CD8-positive, alpha-beta memory T cell (primary cell): ENCODE measurements around the gene MOG. TPM values are rescaled to one million over a fixed set of nuclear protein-coding genes. Genes with fewer than 3 reads are reported as not detected.

Experiments used
- CTCF ChIA-PET: fragments of 350-600 bp; sonication (Branson Sonifier 250); formaldehyde crosslinking; loops from one replicate; lab custom pipeline; 2021; ENCODE audit warnings: antibody characterized with exemption; lab: Charles Lee
- POLR2A ChIA-PET: fragments of 350-600 bp; sonication (Branson Sonifier 250); formaldehyde crosslinking; loops from one replicate; lab custom pipeline; 2021; ENCODE audit warnings: antibody characterized with exemption; lab: Charles Lee
- DNase-seq, 5 donors: peaks; one replicate each; pipeline versions ENCODE4 v3.0.0 to v3.0.0-alpha.2; 2020 to 2022; ENCODE audit warnings: mixed read lengths in 1 of 5
- H3K27ac ChIP-seq: one replicate; pipeline ENCODE4 v1.7.0; 2013; ENCODE audit warnings: low read depth, mild to moderate bottlenecking, low read length, moderate library complexity
- H3K27me3 ChIP-seq: 2 replicates; pipeline ENCODE4 v1.7.0; 2013; ENCODE audit warnings: low read length, mild to moderate bottlenecking; ENCODE audit not compliant: insufficient read depth, poor library complexity, severe bottlenecking
- H3K36me3 ChIP-seq: 2 replicates; pipeline ENCODE4 v1.7.0; 2013; ENCODE audit warnings: mild to moderate bottlenecking, low read length, moderate library complexity; ENCODE audit not compliant: insufficient read depth
- H3K4me1 ChIP-seq: 2 replicates; pipeline ENCODE4 v1.7.0; 2013; ENCODE audit warnings: mild to moderate bottlenecking, low read length, moderate library complexity; ENCODE audit not compliant: insufficient read depth
- H3K4me3 ChIP-seq: 2 replicates; pipeline ENCODE4 v1.7.0; 2013; ENCODE audit warnings: mild to moderate bottlenecking, low read length
- H3K9me3 ChIP-seq: 2 replicates; pipeline ENCODE4 v1.7.0; 2013; ENCODE audit warnings: mild to moderate bottlenecking, low read length
- H3K27ac Mint-ChIP-seq, 8 donors: one replicate each; pipeline ENCODE4 v1.8.0; 2020 to 2021; ENCODE audit warnings: mixed read lengths in 8 of 8, mild to moderate bottlenecking in 6 of 8, inconsistent platforms in 3 of 8, moderate library complexity in 3 of 8
- H3K27me3 Mint-ChIP-seq, 2 donors: one replicate each; pipeline ENCODE4 v1.8.0; 2020 to 2021; ENCODE audit warnings: mixed read lengths in 2 of 2, mild to moderate bottlenecking in 1 of 2, moderate library complexity in 1 of 2
- H3K36me3 Mint-ChIP-seq, 3 donors: one replicate each; pipeline ENCODE4 v1.8.0; 2020 to 2021; ENCODE audit warnings: mixed read lengths in 3 of 3, inconsistent platforms in 1 of 3, mild to moderate bottlenecking in 1 of 3
- H3K4me1 Mint-ChIP-seq, 3 donors: one replicate each; pipeline ENCODE4 v1.8.0; 2020 to 2021; ENCODE audit warnings: mixed read lengths in 3 of 3, inconsistent platforms in 1 of 3, mild to moderate bottlenecking in 1 of 3
- H3K4me3 Mint-ChIP-seq, 7 donors: one replicate each; pipeline ENCODE4 v1.8.0; 2020 to 2021; ENCODE audit warnings: mixed read lengths in 7 of 7, mild to moderate bottlenecking in 6 of 7, moderate library complexity in 4 of 7, inconsistent platforms in 2 of 7
- H3K9me3 Mint-ChIP-seq, 5 donors: one replicate each; pipeline ENCODE4 v1.8.0; 2020 to 2022; ENCODE audit warnings: mixed read lengths in 5 of 5, mild to moderate bottlenecking in 3 of 5, moderate library complexity in 2 of 5, inconsistent platforms in 1 of 5
- polyA plus RNA-seq: library from polyadenylated mRNA; unstranded; fragments of 300-500 nt; fragmentation: Illumina TruSeq; gene quantifications from one replicate; pipeline ENCODE4 v1.2.3, GENCODE V29; 2021
- total RNA-seq, 2 experiments: library from RNA; stranded (reverse); gene quantifications; one replicate each; pipeline ENCODE4 v1.2.3, GENCODE V29; 2021

Gene MOG
- total and polyA plus RNA-seq, 3 experiments from 2014 or later: not detected

DNA sequence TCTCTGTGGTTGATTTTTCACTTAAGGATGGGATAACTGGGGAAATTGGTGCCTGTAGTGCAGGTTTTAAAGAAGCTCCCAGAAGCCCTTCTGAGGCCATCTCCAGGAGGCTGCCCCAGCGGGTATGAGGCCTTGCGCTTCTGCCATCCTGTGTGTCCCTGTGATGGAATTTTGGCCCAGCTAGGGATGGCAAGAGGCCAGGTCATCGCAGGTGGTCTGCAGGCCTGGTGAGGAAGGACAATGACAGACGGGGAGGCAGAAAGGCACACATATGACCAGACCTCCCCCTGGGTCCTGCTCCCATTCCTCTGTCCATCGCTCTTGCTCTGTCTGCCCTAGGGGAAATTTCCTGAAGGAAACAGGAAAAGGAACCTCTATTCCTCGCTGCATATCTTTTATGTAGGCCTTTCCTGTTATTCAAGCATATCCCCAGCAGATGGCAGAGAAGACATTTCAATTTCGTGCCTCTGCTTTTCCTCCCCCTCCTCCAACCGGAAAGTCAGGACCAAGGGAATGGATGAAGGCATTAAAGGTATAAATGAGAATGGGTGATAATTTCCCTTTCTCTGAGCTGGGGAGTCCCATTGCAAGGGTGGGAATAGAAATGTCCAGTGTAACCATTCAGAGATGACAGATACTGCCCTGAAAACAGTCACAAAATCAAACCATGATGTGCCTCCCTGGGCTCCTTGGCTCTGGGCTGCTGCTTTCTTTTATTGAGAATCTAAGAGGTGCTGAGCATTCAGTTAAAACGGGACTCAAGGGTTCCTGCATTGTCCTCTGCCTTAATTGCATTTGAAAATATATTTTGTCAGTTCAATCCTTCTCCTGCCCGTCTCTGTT, 48.7 kb downstream of the MOG start:
- Histone ChIP-seq H3K4me3 (no peak overlapping the region), H3K36me3 (no peaks in the 10 kb centered on the region), H3K4me1 (peaks cover 45% of the 10 kb centered on the region), H3K27me3 (no peaks in the 10 kb centered on the region), H3K9me3 (no peaks in the 10 kb centered on the region), H3K27ac (no peak overlapping the region)
- H3K9me3 Mint-ChIP-seq: no peaks in the 10 kb centered on the region
- ChIA-PET CTCF (interaction anchor here (1.0 to 5.7 kb wide), 9 partner anchors 11 to 129 kb away, joined by 3 to 56 read pairs (median 4); partner anchors contain the start of gene ZFP57), POLR2A (no interaction called here)
- H3K4me3 Mint-ChIP-seq: peak overlapping the region in 4 of 7 donors; percentile 4 to 72 (median 50)
- H3K4me1 Mint-ChIP-seq: peaks cover 30 to 57% (median 51%) of the 10 kb centered on the region in 3 donors
- peaks cover 18 to 34% of the 10 kb centered on the region in 2 donors for H3K27me3 Mint-ChIP-seq
- no peaks in the 10 kb centered on the region for H3K36me3 Mint-ChIP-seq
- DNase-seq: peak in 1 of 5 donors; percentile 52
- H3K27ac Mint-ChIP-seq: peak overlapping the region in 7 of 8 donors; percentile 30 to 81 (median 70)

DNA sequence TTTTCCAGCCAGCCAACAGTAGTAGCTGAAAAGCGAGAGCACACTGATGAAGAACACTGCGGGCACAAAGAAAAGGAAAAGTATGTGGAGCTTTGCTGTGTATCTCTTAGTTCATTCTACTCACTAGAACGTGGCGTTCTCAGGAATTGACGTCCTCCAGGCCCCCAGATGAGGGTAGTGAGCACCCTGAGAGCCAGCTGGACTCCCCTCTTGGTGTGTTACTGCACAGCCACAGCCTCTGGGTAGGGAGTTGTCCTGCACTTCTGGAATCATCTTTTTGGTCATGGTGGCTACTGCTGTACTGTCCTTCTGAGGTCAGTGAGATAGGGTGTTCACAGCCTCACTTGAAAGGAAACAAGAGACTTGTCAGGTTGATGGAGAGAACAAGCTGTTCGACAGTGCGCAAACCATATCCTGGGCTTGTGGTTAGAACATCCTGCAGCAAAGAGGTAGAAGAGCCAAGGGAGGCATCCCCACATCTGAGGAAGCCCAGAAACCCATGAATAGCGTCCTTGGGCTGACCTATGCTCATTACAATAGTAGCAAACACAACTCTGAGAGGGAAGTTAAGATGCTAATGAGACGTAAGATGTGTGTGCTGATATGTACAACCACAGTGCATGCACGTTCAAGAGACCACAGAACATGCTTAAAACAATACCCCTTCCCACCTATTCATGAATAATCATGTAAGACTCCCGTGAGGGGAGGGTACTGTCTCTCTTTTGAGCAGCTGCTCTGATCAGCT, 51.7 kb downstream of the MOG start:
- peak overlapping the region; percentile 72 for H3K4me3 ChIP-seq
- H3K4me3 Mint-ChIP-seq: peak overlapping the region; percentile 60 to 89 (median 80)
- no peaks in the 10 kb centered on the region for H3K36me3 ChIP-seq
- H3K27ac Mint-ChIP-seq: peak overlapping the region; percentile 51 to 95 (median 88)
- no peaks in the 10 kb centered on the region for H3K9me3 Mint-ChIP-seq
- H3K36me3 Mint-ChIP-seq: no peaks in the 10 kb centered on the region
- H3K4me1 ChIP-seq: peaks cover 70% of the 10 kb centered on the region
- peak; percentile 49 to 93 (median 82) for DNase-seq
- H3K27me3 ChIP-seq: no peaks in the 10 kb centered on the region
- ChIA-PET POLR2A (interaction anchor here (0.6 to 1.6 kb wide), 9 partner anchors 14 to 258 kb away, joined by 3 to 11 read pairs (median 5); no protein-coding TSS in a partner anchor), CTCF (interaction anchor here (1.1 to 5.7 kb wide), 12 partner anchors 14 to 127 kb away, joined by 3 to 56 read pairs (median 4); partner anchors contain the start of gene HLA-F)
- H3K9me3 ChIP-seq: no peaks in the 10 kb centered on the region
- H3K4me1 Mint-ChIP-seq: peaks cover 43 to 80% (median 76%) of the 10 kb centered on the region in 3 donors
- peaks cover 9 to 10% of the 10 kb centered on the region in 2 donors for H3K27me3 Mint-ChIP-seq
- H3K27ac ChIP-seq: peak overlapping the region; percentile 5

DNA sequence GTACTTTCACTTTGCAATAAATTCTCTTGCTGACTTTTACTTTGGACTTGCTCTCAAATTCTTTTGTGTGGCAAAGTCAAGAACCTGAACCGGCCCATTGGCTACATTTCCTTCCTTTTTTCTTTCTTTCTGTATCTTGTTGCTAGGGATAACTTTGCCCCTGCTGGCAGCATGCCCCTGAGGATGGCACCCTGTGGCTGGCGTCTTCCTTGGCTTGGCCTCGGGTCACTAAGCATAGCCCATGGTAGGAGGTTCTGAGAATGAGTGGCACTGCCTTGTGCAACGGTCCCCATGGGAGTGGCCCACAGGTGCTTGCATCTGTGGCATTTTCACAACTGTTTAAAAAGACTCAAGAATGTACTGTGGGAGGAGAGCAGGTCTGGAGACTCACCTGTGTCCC, 52.3 kb downstream of the MOG start:
- Histone ChIP-seq H3K27me3 (no peaks in the 10 kb centered on the region), H3K36me3 (no peaks in the 10 kb centered on the region), H3K9me3 (no peaks in the 10 kb centered on the region), H3K4me3 (peak overlapping the region; percentile 72), H3K4me1 (peaks cover 70% of the 10 kb centered on the region), H3K27ac (no peak overlapping the region)
- peaks cover 43 to 80% (median 76%) of the 10 kb centered on the region in 3 donors for H3K4me1 Mint-ChIP-seq
- CTCF ChIA-PET: interaction anchor here (1.1 to 5.7 kb wide), 10 partner anchors 13 to 125 kb away, joined by 3 to 56 read pairs (median 4); partner anchors contain the start of gene HLA-F
- POLR2A ChIA-PET: interaction anchor here (0.6 to 1.6 kb wide), 5 partner anchors 17 to 59 kb away, joined by 3 to 10 read pairs (median 8); no protein-coding TSS in a partner anchor
- no peaks in the 10 kb centered on the region for H3K36me3 Mint-ChIP-seq
- DNase-seq: no peak
- no peaks in the 10 kb centered on the region for H3K9me3 Mint-ChIP-seq
- H3K4me3 Mint-ChIP-seq: peak overlapping the region; percentile 60 to 89 (median 80)
- H3K27me3 Mint-ChIP-seq: peaks cover 3 to 5% of the 10 kb centered on the region in 2 donors
- peak overlapping the region; percentile 51 to 95 (median 88) for H3K27ac Mint-ChIP-seq

DNA sequence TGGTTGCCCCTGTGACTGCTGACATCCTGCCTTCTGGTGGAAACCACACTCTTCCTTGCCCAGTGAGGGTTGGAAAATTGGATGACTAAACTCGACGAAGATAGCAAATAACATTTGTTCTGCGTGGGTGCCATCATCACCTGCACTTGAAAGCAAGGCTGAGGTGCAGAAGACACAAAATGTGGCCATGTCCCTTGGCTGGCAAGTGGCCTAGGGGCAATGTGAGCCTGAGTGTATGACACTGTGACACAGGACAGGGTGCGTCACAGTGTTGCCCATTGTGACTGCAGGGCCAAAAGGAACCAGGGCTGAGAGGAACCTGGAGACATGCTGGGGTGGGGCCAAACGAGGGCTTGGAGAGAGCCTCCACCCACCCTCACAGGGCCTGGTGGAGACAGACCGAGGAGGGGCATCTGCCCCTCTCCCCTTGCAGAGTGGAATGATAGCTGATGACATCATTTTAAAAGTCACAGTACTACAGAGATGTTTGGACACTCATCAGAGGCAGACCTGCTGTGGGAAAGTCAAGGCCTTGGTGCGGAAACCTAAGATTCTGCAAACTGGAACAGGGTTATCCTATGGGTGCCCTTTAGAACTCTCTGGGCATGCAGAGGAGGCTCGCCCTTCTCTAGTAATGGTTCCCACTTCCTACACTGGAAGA, 53.5 kb downstream of the MOG start:
- CTCF ChIA-PET: interaction anchor here (1.0 to 3.0 kb wide), 6 partner anchors 11 to 124 kb away, joined by 3 to 13 read pairs (median 3); partner anchors contain the start of gene HLA-F
- DNase-seq: no peak
- Histone ChIP-seq H3K36me3 (no peaks in the 10 kb centered on the region), H3K4me3 (peak overlapping the region; percentile 6), H3K27me3 (no peaks in the 10 kb centered on the region), H3K27ac (no peak overlapping the region), H3K4me1 (peaks cover 70% of the 10 kb centered on the region), H3K9me3 (no peaks in the 10 kb centered on the region)
- Mint-ChIP-seq H3K9me3 (no peaks in the 10 kb centered on the region), H3K27me3 (peaks cover 0 to 5% of the 10 kb centered on the region in 2 donors), H3K4me1 (peaks cover 43 to 80% (median 79%) of the 10 kb centered on the region in 3 donors), H3K36me3 (no peaks in the 10 kb centered on the region), H3K4me3 (peak overlapping the region in 6 of 7 donors; percentile 44 to 71 (median 50)), H3K27ac (peak overlapping the region in 6 of 8 donors; percentile 48 to 87 (median 74))
- POLR2A ChIA-PET: no interaction called here

DNA sequence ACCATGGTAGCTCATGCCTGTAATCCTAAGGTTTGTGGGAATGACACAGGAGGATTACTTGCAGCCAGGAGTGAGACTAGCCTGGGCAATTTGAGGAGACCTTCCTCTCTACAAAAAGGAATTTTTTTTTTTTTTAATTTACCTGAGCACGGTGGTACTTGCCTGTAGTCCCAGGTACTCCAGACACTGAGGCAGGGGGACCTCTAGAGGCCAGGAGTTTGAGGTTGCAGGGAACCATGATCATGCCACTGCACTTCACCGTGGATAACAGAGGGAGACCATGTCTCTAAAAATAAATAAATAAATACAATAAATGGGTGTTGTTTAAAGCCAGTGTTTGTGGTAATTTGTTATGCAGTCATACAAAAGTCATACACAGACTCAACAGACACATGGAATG, 64.0 kb downstream of the MOG start:
- H3K4me3 Mint-ChIP-seq: peak overlapping the region in 1 of 7 donors; percentile 81
- Histone ChIP-seq H3K9me3 (no peaks in the 10 kb centered on the region), H3K27me3 (no peaks in the 10 kb centered on the region), H3K4me1 (peaks cover 33% of the 10 kb centered on the region), H3K4me3 (no peak overlapping the region), H3K36me3 (peaks cover 19% of the 10 kb centered on the region), H3K27ac (no peak overlapping the region)
- peaks cover 9 to 30% (median 17%) of the 10 kb centered on the region in 3 donors for H3K36me3 Mint-ChIP-seq
- peak in 2 of 5 donors; percentile 46 to 59 for DNase-seq
- ChIA-PET CTCF (interaction anchor here (1.5 to 1.9 kb wide), 2 partner anchors 10 to 18 kb away, joined by 3 to 4 read pairs; no protein-coding TSS in a partner anchor), POLR2A (interaction anchor here (0.7 kb wide), 1 partner anchor 22 kb away, joined by 5 read pairs; no protein-coding TSS in a partner anchor)
- peaks cover 29 to 30% (median 29%) of the 10 kb centered on the region in 3 donors for H3K4me1 Mint-ChIP-seq
- H3K27ac Mint-ChIP-seq: peak overlapping the region in 1 of 8 donors; percentile 98
- peaks cover 0 to 10% of the 10 kb centered on the region in 2 donors for H3K27me3 Mint-ChIP-seq
- no peaks in the 10 kb centered on the region for H3K9me3 Mint-ChIP-seq

Other genes with a start within 250 kb of the MOG start
- not detected for gene OR12D1, start 242.2 kb upstream of the MOG start, total RNA-seq
- gene OR12D1, start 242.2 kb upstream of the MOG start, polyA plus RNA-seq: not detected
- gene OR10C1, start 217.8 kb upstream of the MOG start, total RNA-seq: not detected
- gene OR10C1, start 217.8 kb upstream of the MOG start, polyA plus RNA-seq: not detected
- gene OR11A1, start 200.0 kb upstream of the MOG start, total RNA-seq: not detected
- not detected for gene OR11A1, start 200.0 kb upstream of the MOG start, polyA plus RNA-seq
- not detected for gene OR2H1, start 199.9 kb upstream of the MOG start, total RNA-seq
- gene OR2H1, start 199.9 kb upstream of the MOG start, polyA plus RNA-seq: not detected
- gene MAS1L, start 169.1 kb upstream of the MOG start, total RNA-seq: not detected
- not detected for gene MAS1L, start 169.1 kb upstream of the MOG start, polyA plus RNA-seq
- 1 to 10 TPM; 2.5 to 2.6 TPM for gene UBD, start 97.4 kb upstream of the MOG start, total RNA-seq
- not detected for gene UBD, start 97.4 kb upstream of the MOG start, polyA plus RNA-seq
- not detected for gene OR2H2, start 72.0 kb upstream of the MOG start, total RNA-seq
- gene OR2H2, start 72.0 kb upstream of the MOG start, polyA plus RNA-seq: not detected
- 1 to 10 TPM; 8.3 to 8.8 TPM for gene GABBR1, start 23.9 kb upstream of the MOG start, total RNA-seq
- gene GABBR1, start 23.9 kb upstream of the MOG start, polyA plus RNA-seq: 0.45 TPM
- 1 to 10 TPM; 9.0 to 9.2 TPM for gene ZFP57, start 24.1 kb downstream of the MOG start, total RNA-seq
- gene ZFP57, start 24.1 kb downstream of the MOG start, polyA plus RNA-seq: 2.2 TPM
- 100 to 1,000 TPM; 222 to 242 TPM for gene HLA-F, start 66.3 kb downstream of the MOG start, total RNA-seq
- gene HLA-F, start 66.3 kb downstream of the MOG start, polyA plus RNA-seq: 500 TPM
- under 1 TPM; 0.59 to 0.69 TPM for gene HLA-G, start 170.7 kb downstream of the MOG start, total RNA-seq
- gene HLA-G, start 170.7 kb downstream of the MOG start, polyA plus RNA-seq: 3.2 TPM